Adrenal gland (tissue), 5 donors: Measurements from ENCODE around the gene SEMA4G.

Experiments used
- POLR2A ChIP-seq, 2 donors: fragments of 450-650 bp; IDR thresholded peaks; one replicate each; pipeline ENCODE4 v1.6.1; 2017; ENCODE audit warnings: antibody characterized with exemption in 2 of 2, mild to moderate bottlenecking in 2 of 2, moderate library complexity in 1 of 2
- TF ChIP-seq, protein P1 (sequence below), 6 experiments: fragments of 450-650 bp in 4 of 6; fragments of 200-600 bp in 2 of 6; sonication (generic) in 1 of 6; IDR thresholded peaks; 1 replicate in 5 of 6; 2 replicates in 1 of 6; pipeline versions ENCODE4 v1.5.1 to v1.8.0; 2016 to 2021; ENCODE audit warnings: antibody characterized with exemption in 6 of 6, mild to moderate bottlenecking in 2 of 6, moderate library complexity in 1 of 6
- donor health status: DM: no; HTN: no; CAD: no.

GRCh38 chr10:101001659-101002035 lies 32.3 kb downstream of the SEMA4G start:
- TF ChIP-seq, protein P1, sequence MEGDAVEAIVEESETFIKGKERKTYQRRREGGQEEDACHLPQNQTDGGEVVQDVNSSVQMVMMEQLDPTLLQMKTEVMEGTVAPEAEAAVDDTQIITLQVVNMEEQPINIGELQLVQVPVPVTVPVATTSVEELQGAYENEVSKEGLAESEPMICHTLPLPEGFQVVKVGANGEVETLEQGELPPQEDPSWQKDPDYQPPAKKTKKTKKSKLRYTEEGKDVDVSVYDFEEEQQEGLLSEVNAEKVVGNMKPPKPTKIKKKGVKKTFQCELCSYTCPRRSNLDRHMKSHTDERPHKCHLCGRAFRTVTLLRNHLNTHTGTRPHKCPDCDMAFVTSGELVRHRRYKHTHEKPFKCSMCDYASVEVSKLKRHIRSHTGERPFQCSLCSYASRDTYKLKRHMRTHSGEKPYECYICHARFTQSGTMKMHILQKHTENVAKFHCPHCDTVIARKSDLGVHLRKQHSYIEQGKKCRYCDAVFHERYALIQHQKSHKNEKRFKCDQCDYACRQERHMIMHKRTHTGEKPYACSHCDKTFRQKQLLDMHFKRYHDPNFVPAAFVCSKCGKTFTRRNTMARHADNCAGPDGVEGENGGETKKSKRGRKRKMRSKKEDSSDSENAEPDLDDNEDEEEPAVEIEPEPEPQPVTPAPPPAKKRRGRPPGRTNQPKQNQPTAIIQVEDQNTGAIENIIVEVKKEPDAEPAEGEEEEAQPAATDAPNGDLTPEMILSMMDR (IDR thresholded peaks at IDR 0.05) = no peak
- no peak for TF ChIP-seq POLR2A (IDR thresholded peaks at IDR 0.05)
